Endodermal cell (in vitro differentiated cells): ENCODE data around the gene DHX38. TPM values are rescaled to one million over a fixed set of nuclear protein-coding genes. Genes with fewer than 3 reads are reported as not detected.

Source experiments
- DNase-seq: peaks from one replicate; pipeline ENCODE4 v3.0.0-alpha.2; 2017
- H3K27ac ChIP-seq: 2 replicates; pipeline ENCODE4 v1.5.1; 2013; ENCODE audit warnings: mild to moderate bottlenecking, low read depth, low read length, moderate library complexity
- H3K27me3 ChIP-seq: 2 replicates; pipeline ENCODE4 v1.6.1; 2013; ENCODE audit warnings: mild to moderate bottlenecking, low read length, moderate library complexity; ENCODE audit not compliant: insufficient read depth, control insufficient read depth, poor library complexity, severe bottlenecking
- H3K36me3 ChIP-seq: 2 replicates; pipeline ENCODE4 v1.7.0; 2013; ENCODE audit warnings: mild to moderate bottlenecking, low read length, moderate library complexity; ENCODE audit not compliant: control insufficient read depth, insufficient read depth
- H3K4me1 ChIP-seq: one replicate; pipeline ENCODE4 v1.7.0; 2013; ENCODE audit warnings: low read length; ENCODE audit not compliant: control insufficient read depth, insufficient read depth
- H3K4me3 ChIP-seq: 2 replicates; pipeline ENCODE4 v1.5.1; 2013; ENCODE audit warnings: mild to moderate bottlenecking, low read length, moderate library complexity
- H3K9ac ChIP-seq: 2 replicates; pipeline ENCODE4 v1.6.1; 2013; ENCODE audit warnings: mild to moderate bottlenecking, low read length, moderate library complexity; ENCODE audit not compliant: poor library complexity, severe bottlenecking; ENCODE audit errors: extremely low read depth
- H3K9me3 ChIP-seq: 2 replicates; pipeline ENCODE4 v1.6.1; 2013; ENCODE audit warnings: mild to moderate bottlenecking, low read length, moderate library complexity; ENCODE audit not compliant: control insufficient read depth
- H3K27ac Mint-ChIP-seq: 2 replicates; pipeline ENCODE4 v1.8.0; 2020; ENCODE audit warnings: mixed read lengths
- H3K27me3 Mint-ChIP-seq: 2 replicates; pipeline ENCODE4 v1.8.0; 2021; ENCODE audit warnings: mild to moderate bottlenecking, mixed read lengths; ENCODE audit not compliant: insufficient read depth
- H3K36me3 Mint-ChIP-seq: 2 replicates; pipeline ENCODE4 v1.8.0; 2020; ENCODE audit warnings: low read depth, mixed read lengths
- H3K4me1 Mint-ChIP-seq: 2 replicates; pipeline ENCODE4 v1.8.0; 2020; ENCODE audit warnings: mixed read lengths
- H3K4me3 Mint-ChIP-seq: 2 replicates; pipeline ENCODE4 v1.8.0; 2020; ENCODE audit warnings: mild to moderate bottlenecking, moderate library complexity, mixed read lengths
- H3K9me3 Mint-ChIP-seq: 2 replicates; pipeline ENCODE4 v1.8.0; 2020; ENCODE audit warnings: mild to moderate bottlenecking, mixed read lengths
- CTCF ChIP-seq: fragments of 200-600 bp; sonication (generic); conservative IDR thresholded peaks from 2 replicates; pipeline ENCODE4 v1.5.0; 2021; ENCODE audit warnings: antibody characterized with exemption, mild to moderate bottlenecking
- WGBS, 2 experiments: methylation state at CpG; one replicate each; pipeline versions ENCODE4 v1.1.5 to v1.1.7; 2013; ENCODE audit warnings: missing lambda C conversion rate in 2 of 2, mixed read lengths in 1 of 2; ENCODE audit not compliant: insufficient coverage in 1 of 2, insufficient read length in 1 of 2; 5-methylcytosine and 5-hydroxymethylcytosine counted together
- total RNA-seq, 2 donors: library from RNA; stranded (reverse); fragmentation: NEBNext Ultra II Directional in 1 of 2; extraction: Animal tissue kit (Norgen Biotek cat#: 25700) in 1 of 2; gene quantifications; 2 replicates in 1 of 2; 3 replicates in 1 of 2; pipeline ENCODE4 v1.2.1, GENCODE V29; 2021

Gene DHX38
- total RNA-seq, 2 donors from 2014 or later: 66.9 to 80.1 TPM

DNA sequence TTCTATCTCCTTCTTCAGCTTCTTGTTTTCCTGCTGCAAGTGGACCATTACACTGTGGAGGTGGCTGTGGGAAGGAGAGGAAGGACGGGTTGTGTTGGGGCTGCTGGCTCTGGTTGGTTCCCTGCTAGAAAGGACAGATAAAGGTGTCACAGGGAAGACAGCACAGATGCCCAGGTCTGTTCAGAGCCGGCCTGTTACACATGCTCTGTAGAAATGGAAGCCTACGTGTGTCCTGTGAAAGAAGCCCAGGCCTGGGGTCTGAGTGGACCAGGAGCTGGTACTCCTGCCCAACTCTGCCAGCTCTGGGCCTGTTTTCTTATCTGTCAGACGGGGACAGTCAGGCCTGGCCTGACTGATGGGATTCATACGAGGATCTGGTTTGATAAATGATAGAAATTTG is 26.4 kb downstream of the DHX38 start:
- H3K27ac Mint-ChIP-seq: no peak overlapping the region
- Histone ChIP-seq H3K4me3 (no peak overlapping the region), H3K36me3 (no peaks in the 10 kb centered on the region), H3K9me3 (no peaks in the 10 kb centered on the region), H3K9ac (no peak overlapping the region), H3K27me3 (no peaks in the 10 kb centered on the region), H3K4me1 (no peaks in the 10 kb centered on the region), H3K27ac (no peak overlapping the region)
- H3K9me3 Mint-ChIP-seq: peaks cover 3% of the 10 kb centered on the region
- WGBS, 2 experiments: 91 to 96% methylated on average over 3 to 5 of the region's 5 CpGs
- no peak for DNase-seq
- H3K4me1 Mint-ChIP-seq: peaks cover 1% of the 10 kb centered on the region
- no peak for TF ChIP-seq CTCF
- H3K4me3 Mint-ChIP-seq: no peak overlapping the region
- H3K36me3 Mint-ChIP-seq: peaks cover 8% of the 10 kb centered on the region
- no peaks in the 10 kb centered on the region for H3K27me3 Mint-ChIP-seq

GRCh38 chr16:72122308-72122707 is 28.7 kb downstream of the DHX38 start:
- no peaks in the 10 kb centered on the region for H3K27me3 Mint-ChIP-seq
- no peak overlapping the region for H3K9ac ChIP-seq
- H3K27ac Mint-ChIP-seq: no peak overlapping the region
- no peak overlapping the region for H3K4me3 ChIP-seq
- peaks cover 10% of the 10 kb centered on the region for H3K4me1 ChIP-seq
- TF ChIP-seq CTCF: no peak
- H3K4me1 Mint-ChIP-seq: peaks cover 19% of the 10 kb centered on the region
- H3K27me3 ChIP-seq: no peaks in the 10 kb centered on the region
- no peaks in the 10 kb centered on the region for H3K9me3 Mint-ChIP-seq
- no peak for DNase-seq
- H3K4me3 Mint-ChIP-seq: no peak overlapping the region
- H3K36me3 ChIP-seq: no peaks in the 10 kb centered on the region
- H3K36me3 Mint-ChIP-seq: no peaks in the 10 kb centered on the region
- no peaks in the 10 kb centered on the region for H3K9me3 ChIP-seq
- WGBS, 2 experiments: 98 to 100% methylated on average over 1 to 2 of the region's 2 CpGs
- H3K27ac ChIP-seq: no peak overlapping the region

GRCh38 chr16:72122916-72123315 is 29.3 kb downstream of the DHX38 start:
- no peak for DNase-seq
- Mint-ChIP-seq H3K4me3 (no peak overlapping the region), H3K4me1 (peaks cover 20% of the 10 kb centered on the region), H3K27me3 (no peaks in the 10 kb centered on the region), H3K36me3 (no peaks in the 10 kb centered on the region), H3K9me3 (no peaks in the 10 kb centered on the region), H3K27ac (no peak overlapping the region)
- H3K27ac ChIP-seq: no peak overlapping the region
- TF ChIP-seq CTCF: no peak
- H3K9me3 ChIP-seq: no peaks in the 10 kb centered on the region
- H3K4me3 ChIP-seq: no peak overlapping the region
- 85 to 96% methylated on average over 9 to 10 of the region's 11 CpGs for WGBS, 2 experiments
- H3K36me3 ChIP-seq: no peaks in the 10 kb centered on the region
- peaks cover 12% of the 10 kb centered on the region for H3K4me1 ChIP-seq
- no peaks in the 10 kb centered on the region for H3K27me3 ChIP-seq
- no peak overlapping the region for H3K9ac ChIP-seq
